ENCODE measurements around the gene UGCG.
"Not testable (repeated sequence)": the region's sequence is repeated elsewhere in the genome, so short reads cannot be mapped to it uniquely, and the experiment has no call there.

Gene UGCG

DNA sequence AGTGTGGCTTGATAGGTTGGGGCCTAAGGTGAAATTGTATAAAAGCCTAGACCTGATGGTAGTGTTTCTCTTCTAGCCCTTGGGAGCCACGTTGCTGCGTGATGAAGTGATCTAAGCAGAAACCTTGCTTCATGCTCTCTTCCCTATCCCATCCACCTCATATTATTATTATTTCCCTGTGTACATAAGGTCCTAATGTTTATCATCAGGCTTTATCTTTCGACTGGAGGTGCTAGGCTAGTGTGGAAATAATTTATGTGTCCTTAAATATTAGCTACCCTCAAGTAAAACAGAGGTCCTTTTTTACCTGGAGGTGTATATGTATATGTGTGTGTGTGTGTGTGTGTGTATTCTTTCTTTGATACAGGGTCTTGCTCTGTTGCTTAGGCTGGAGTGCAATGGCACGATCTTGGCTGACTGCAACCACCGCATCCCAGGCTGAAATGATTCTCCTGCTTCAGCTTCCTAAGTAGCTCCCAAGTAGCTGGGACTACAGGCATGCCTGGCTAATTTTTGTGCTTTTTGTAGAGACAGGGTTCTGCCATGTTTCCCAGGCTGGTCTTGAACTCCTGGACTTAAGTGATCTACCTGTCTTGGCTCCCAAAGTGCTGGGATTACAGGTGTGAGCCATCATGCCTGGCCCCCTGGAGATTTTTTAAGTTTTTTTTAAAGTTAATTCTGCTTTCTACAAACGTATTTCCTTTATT lies 3.7 kb downstream of the UGCG start:
- Histone ChIP-seq H3K27ac (no peak overlapping the region), H3K4me3 (no peak overlapping the region)
- no peak for DNase-seq (ENCODE audit: low spot score)
- TF ChIP-seq, protein P1, sequence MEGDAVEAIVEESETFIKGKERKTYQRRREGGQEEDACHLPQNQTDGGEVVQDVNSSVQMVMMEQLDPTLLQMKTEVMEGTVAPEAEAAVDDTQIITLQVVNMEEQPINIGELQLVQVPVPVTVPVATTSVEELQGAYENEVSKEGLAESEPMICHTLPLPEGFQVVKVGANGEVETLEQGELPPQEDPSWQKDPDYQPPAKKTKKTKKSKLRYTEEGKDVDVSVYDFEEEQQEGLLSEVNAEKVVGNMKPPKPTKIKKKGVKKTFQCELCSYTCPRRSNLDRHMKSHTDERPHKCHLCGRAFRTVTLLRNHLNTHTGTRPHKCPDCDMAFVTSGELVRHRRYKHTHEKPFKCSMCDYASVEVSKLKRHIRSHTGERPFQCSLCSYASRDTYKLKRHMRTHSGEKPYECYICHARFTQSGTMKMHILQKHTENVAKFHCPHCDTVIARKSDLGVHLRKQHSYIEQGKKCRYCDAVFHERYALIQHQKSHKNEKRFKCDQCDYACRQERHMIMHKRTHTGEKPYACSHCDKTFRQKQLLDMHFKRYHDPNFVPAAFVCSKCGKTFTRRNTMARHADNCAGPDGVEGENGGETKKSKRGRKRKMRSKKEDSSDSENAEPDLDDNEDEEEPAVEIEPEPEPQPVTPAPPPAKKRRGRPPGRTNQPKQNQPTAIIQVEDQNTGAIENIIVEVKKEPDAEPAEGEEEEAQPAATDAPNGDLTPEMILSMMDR (IDR thresholded peaks at IDR 0.05), result no peak

DNA sequence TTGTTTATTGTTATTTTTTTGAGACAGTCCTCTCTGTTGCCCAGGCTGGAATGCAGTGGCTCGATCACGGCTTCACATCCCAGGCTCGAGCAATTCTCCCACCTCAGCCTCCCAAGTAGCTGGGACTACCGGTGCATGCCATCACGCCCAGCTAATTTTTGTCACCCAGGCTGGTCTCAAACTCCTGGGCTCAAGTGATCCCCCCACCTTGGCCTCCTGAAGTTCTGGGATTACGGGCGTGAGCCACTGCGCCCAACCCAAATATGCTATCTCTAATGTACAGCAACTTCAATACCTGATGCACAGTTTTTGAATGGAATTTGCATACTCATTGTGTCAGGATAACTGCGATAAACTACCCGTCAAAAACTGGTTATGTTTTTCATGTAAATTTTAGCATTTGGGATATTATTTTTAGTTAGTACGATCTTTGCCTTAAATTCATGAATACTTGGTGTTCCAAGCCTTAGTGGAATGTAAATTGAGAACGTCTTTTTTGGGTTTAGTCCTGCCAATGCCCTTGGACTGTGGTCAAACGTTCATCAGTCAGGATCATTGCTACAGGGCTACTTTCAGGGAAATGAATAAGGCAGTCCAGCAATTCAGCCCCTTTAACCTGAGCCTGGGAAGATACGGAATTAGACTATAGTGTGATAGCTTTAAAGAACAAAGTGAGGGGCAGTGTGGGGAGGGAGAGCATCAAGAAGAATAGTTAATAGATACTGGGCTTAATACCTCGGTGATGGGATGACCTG lies 4.4 kb downstream of the UGCG start:
- TF ChIP-seq, protein P1 (IDR thresholded peaks at IDR 0.05), result no peak
- peak overlapping the region; percentile 17 for H3K4me3 ChIP-seq
- H3K27ac ChIP-seq, result no peak overlapping the region
- DNase-seq (ENCODE audit: low spot score), result no peak

DNA sequence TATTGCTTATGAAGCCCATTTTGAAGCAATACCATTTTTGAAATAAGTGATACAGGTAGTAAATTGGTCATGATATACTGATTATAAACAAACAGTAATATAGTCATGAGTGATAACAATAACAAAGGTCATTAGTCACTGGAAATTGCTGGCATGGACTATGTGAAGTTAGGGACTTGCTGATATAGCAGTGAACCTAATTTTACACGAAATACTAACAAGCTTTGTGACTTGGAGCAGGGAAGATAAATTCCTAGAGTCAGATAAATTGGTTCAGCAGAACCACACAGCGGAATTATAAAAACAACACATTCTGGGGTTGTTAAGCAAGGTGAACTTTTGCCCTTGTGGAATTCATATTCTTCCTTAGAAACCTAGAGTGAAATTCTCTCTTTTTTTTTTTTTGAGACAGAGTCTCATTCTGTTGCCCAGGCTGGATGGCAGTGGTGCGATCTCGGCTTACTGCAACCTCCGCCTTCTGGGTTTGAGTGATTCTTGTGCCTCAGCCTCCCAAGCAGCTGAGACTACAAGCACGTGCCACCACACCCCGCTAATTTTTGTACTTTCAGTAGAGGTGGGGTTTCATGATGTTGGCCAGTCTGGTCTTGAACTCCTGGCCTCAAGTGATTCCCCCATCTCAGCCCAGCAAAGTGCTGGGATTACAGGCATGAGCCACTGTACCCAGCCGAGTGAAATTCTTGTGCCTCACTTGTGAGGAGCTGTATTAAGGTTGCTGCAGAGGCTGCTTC lies 6.0 kb downstream of the UGCG start:
- no peak overlapping the region for H3K27ac ChIP-seq
- TF ChIP-seq, protein P1 (IDR thresholded peaks at IDR 0.05), result no peak
- no peak overlapping the region for H3K4me3 ChIP-seq
- DNase-seq (ENCODE audit: low spot score), result no peak

DNA sequence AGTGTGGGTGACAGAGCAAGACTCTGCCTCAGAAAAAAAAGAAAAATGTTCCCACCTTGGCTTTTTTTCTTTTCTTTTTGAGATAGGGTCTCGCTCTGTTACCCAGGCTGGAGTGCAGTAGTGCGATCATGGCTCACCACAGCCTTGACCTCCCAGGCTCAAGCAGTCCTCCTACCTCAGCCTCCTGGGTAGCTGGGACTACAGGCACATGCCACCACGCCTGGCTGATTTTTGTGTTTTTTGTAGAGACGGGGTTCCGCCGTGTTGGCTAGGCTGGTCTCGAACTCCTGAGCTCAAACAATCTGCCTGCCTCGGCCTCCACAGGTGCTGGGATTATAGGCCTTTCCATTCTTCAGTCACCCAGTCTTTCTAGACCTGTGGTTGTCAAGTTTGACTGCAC lies 6.9 kb downstream of the UGCG start:
- H3K27ac ChIP-seq; H3K4me3 ChIP-seq; DNase-seq (ENCODE audit: low spot score): not testable (repeated sequence)

DNA sequence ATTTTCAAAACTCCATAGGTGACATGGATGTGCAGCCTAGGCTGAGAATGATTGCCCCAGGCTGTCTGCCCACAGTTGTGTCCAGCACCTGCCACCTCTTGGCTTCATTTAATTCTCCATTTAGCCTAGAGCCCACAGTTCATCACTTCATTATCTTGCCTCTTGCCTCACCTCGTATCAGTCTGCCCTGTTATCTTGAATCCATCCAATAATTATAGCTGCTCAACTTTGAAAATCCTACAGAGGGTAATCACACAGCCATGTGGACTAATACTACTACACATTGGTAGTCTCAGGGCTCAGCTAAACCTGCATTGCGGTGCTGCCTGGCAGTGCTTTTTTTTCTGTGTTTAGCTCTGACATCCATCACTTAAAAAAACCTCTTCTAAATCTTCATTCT lies 7.4 kb downstream of the UGCG start:
- no peak overlapping the region for H3K27ac ChIP-seq
- H3K4me3 ChIP-seq, result no peak overlapping the region

DNA sequence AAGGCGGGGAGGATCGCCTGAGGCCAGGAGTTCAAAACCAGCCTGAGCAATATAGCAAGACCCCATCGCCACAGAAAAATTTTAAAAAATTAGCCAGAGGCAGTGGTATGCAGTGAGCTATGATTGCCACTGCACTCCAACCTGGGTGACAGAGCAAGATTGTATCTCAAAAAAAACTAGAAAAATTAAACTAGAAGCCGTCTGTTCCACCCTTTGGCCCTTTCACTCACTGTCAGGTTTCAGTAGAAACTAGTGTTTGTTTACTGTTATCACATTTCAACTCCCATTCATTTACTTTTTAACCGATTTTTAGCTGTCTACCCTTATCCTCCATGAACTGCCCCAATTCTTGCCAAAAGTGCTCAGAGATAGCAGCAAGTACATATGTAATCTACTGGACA lies 8.3 kb downstream of the UGCG start:
- no peak for DNase-seq (ENCODE audit: low spot score)
- no peak overlapping the region for H3K27ac ChIP-seq
- H3K4me3 ChIP-seq, result no peak overlapping the region
- TF ChIP-seq, protein P1 (IDR thresholded peaks at IDR 0.05), result no peak

More for the DNA sequence above, 7.4 kb downstream of the UGCG start:
- TF ChIP-seq, protein P1 (IDR thresholded peaks at IDR 0.05), result no peak
- no peak for DNase-seq (ENCODE audit: low spot score)

DNA sequence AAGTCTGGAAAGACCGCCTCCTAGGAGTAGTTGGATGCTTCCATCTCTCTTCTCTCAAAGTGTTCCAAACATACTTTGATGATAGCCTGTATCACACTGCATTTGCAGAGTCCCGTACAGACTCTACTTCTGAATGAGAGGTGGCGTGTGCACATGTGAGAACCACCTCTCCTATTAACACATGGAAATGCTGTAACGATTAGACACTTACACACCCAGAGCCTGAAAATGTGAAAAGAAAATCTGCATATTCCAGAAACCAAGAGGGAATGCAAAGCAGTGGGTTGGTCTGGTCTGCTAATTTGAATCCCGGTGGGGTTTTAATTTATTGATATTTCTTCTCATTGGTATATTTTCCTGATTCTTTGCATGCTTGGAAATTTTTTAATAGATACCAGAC lies 10.5 kb downstream of the UGCG start:
- no peak overlapping the region for H3K4me3 ChIP-seq
- no peak overlapping the region for H3K27ac ChIP-seq
- no peak for DNase-seq (ENCODE audit: low spot score)
- TF ChIP-seq, protein P1 (IDR thresholded peaks at IDR 0.05), result no peak

All from coronary artery (tissue), 2 donors.